LoVo (cell line): ENCODE measurements around the gene FAHD2B.
"Not testable (repeated sequence)": the region's sequence is repeated elsewhere in the genome, so short reads cannot be mapped to it uniquely, and the experiment has no call there.

Experiments
- DNase-seq: peaks from one replicate; pipeline ENCODE4 v3.0.0-alpha.2; 2016; ENCODE audit warnings: low spot score

The FAHD2B gene

DNA sequence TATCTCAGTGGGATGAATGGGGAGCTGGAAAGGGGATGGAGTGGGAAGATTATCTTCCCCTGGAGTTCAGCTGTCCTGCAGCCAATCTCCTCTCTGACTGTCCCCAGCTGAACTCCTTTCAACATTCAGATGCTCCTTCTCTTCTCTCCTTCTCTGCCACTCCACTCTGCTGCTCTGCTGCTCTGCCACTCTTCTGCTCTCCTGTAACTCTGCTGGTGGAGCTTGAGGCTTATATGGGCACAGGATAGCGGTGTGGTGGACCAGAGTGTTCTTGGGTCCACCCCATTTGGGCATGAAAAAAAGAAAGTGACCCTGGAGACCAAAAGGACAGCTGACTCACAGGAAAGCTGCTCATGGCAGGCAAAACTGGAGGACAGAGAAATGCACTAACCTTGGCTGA is 26.6 kb downstream of the FAHD2B start:
- no peak for DNase-seq

DNA sequence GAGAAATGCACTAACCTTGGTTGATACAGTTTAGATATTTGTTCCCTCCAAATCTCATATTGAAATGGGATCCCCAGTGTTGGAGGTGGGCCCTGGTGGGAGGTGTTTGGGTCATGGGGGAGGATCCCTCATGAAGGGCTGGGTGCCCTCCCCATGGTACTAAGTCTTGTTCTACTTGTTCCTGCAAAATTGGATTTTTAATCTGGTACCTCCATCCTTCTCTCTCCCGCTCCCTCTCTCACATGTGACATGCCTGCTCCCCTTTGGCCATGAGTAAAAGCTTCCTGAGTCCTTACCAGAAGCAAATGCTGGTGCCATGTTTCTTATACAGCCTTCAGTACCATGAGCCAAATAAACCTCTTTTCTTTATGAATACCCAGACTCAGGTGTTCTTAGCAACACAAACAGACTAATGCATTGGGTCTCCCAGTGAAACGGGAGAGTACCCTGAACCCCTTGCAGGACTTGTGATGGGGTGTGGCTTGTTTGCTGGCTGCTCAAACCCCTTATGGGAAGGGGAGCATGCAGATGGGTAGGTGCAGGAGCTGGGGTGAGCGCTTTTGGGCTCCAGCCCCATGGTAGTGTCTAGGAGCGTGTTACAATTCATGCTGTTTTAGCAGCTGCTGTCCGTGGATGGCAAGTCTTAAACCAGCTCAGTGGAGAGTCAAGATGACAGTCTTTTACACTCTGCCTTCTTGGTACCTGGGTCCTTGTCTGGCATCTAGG is 27.2 kb downstream of the FAHD2B start:
- no peak for DNase-seq

DNA sequence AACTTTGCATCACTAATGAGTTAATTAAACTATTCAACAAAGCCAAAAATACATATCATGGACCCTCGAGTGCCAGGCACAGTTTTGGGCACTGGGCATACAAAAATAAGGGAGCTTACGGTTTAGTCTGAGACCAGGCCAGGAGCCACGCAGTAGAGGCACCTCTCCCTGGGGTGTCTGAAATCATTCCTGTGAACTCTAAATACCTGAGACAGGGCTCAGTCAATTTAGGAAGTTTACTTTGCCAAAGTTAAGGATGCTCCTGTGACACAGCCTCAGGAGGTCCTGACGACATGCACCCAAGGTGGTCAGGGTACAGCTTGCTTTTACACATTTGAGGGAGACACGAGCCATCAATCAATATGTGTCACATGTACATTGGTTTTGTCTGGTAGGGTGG is 28.7 kb downstream of the FAHD2B start:
- DNase-seq: not testable (repeated sequence)

GRCh38 chr2:97062020-97062419 is 32.7 kb downstream of the FAHD2B start:
- not testable (repeated sequence) for DNase-seq

GRCh38 chr2:97059782-97060181 is 34.9 kb downstream of the FAHD2B start:
- DNase-seq: not testable (repeated sequence)

DNA sequence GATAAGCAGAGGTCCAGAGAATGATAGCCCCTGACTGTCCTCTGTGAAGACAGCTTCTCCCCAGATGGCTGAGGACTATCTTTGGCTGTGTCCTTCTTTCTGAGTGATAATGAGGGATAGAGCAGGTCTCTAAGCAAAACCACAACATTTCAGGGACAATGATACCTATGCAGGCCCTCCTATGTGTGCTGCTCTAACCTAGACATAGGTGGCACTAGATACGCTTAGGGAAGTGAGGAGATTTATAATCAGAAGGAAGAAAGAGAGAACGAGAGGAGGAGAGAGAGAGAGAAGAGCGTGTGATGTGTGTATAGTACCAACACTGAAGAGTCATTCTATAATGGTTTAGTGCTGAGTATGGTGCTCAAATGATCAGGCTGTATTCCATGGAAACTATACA is 38.5 kb downstream of the FAHD2B start:
- DNase-seq: not testable (repeated sequence)

GRCh38 chr2:97050032-97050431 is 44.6 kb downstream of the FAHD2B start:
- not testable (repeated sequence) for DNase-seq

DNA sequence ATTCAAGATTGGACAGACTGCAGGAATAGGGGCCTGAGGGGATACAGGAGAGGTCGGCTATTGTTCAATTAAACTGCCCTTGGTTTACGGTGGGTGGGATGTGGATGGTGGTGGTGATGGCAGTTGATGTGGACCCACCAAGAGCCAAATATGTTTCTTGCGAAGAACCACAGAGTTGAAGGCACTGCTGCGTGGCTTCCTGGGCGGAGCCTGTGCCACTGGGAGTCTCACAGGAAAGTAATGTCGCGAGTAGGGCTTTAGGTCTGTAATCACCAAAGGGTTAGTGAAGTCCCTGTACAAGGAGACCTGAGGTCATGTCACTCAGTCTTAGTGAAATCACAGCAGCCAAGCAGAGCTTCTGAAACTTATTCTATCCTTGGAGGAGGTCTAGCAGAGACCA is 46.2 kb downstream of the FAHD2B start:
- DNase-seq: not testable (repeated sequence)

- DNase-seq: not testable (repeated sequence)
Observed at GRCh38 chr2:97046676-97047075, 48.0 kb downstream of the FAHD2B start.

- not testable (repeated sequence) for DNase-seq
Observed at GRCh38 chr2:97045895-97046499, 48.7 kb downstream of the FAHD2B start.
